ENCODE measurements around the gene ABCB11.

DNA sequence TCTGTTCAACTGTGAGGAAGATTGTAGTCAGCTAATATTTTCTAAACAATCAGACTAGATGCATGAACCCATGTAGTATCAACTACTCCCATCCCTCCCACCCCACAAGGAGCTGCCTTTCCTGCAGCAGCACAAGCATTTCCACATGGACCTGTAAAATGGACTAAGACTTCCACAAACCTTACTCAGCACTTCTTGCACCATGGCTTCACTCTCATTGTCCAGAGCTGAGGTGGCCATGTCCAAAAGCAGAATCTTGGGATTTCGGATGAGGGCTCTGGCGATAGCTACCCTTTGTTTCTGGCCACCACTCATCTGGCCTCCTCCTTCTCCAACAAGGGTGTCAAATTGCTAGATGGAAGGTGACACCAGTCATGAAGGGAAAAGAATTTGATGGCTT is 61.3 kb downstream of the ABCB11 start:
- TF ChIP-seq, protein P1, sequence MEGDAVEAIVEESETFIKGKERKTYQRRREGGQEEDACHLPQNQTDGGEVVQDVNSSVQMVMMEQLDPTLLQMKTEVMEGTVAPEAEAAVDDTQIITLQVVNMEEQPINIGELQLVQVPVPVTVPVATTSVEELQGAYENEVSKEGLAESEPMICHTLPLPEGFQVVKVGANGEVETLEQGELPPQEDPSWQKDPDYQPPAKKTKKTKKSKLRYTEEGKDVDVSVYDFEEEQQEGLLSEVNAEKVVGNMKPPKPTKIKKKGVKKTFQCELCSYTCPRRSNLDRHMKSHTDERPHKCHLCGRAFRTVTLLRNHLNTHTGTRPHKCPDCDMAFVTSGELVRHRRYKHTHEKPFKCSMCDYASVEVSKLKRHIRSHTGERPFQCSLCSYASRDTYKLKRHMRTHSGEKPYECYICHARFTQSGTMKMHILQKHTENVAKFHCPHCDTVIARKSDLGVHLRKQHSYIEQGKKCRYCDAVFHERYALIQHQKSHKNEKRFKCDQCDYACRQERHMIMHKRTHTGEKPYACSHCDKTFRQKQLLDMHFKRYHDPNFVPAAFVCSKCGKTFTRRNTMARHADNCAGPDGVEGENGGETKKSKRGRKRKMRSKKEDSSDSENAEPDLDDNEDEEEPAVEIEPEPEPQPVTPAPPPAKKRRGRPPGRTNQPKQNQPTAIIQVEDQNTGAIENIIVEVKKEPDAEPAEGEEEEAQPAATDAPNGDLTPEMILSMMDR (IDR thresholded peaks at IDR 0.05 in 4 of 5, conservative IDR thresholded peaks at IDR 0.05 in 1 of 5), result no peak
- TF ChIP-seq POLR2A (IDR thresholded peaks at IDR 0.05), result no peak

Measured in gastrocnemius medialis (tissue), 4 donors.